ENCODE measurements around the gene LRRN3.

GRCh38 chr7:111138586-111138985 lies 47.7 kb downstream of the LRRN3 start:
- TF ChIP-seq, protein P1, sequence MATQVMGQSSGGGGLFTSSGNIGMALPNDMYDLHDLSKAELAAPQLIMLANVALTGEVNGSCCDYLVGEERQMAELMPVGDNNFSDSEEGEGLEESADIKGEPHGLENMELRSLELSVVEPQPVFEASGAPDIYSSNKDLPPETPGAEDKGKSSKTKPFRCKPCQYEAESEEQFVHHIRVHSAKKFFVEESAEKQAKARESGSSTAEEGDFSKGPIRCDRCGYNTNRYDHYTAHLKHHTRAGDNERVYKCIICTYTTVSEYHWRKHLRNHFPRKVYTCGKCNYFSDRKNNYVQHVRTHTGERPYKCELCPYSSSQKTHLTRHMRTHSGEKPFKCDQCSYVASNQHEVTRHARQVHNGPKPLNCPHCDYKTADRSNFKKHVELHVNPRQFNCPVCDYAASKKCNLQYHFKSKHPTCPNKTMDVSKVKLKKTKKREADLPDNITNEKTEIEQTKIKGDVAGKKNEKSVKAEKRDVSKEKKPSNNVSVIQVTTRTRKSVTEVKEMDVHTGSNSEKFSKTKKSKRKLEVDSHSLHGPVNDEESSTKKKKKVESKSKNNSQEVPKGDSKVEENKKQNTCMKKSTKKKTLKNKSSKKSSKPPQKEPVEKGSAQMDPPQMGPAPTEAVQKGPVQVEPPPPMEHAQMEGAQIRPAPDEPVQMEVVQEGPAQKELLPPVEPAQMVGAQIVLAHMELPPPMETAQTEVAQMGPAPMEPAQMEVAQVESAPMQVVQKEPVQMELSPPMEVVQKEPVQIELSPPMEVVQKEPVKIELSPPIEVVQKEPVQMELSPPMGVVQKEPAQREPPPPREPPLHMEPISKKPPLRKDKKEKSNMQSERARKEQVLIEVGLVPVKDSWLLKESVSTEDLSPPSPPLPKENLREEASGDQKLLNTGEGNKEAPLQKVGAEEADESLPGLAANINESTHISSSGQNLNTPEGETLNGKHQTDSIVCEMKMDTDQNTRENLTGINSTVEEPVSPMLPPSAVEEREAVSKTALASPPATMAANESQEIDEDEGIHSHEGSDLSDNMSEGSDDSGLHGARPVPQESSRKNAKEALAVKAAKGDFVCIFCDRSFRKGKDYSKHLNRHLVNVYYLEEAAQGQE (IDR thresholded peaks at IDR 0.05; ENCODE audit: insufficient replicate concordance, low read depth): no peak
- TF ChIP-seq, protein P2, sequence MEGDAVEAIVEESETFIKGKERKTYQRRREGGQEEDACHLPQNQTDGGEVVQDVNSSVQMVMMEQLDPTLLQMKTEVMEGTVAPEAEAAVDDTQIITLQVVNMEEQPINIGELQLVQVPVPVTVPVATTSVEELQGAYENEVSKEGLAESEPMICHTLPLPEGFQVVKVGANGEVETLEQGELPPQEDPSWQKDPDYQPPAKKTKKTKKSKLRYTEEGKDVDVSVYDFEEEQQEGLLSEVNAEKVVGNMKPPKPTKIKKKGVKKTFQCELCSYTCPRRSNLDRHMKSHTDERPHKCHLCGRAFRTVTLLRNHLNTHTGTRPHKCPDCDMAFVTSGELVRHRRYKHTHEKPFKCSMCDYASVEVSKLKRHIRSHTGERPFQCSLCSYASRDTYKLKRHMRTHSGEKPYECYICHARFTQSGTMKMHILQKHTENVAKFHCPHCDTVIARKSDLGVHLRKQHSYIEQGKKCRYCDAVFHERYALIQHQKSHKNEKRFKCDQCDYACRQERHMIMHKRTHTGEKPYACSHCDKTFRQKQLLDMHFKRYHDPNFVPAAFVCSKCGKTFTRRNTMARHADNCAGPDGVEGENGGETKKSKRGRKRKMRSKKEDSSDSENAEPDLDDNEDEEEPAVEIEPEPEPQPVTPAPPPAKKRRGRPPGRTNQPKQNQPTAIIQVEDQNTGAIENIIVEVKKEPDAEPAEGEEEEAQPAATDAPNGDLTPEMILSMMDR (IDR thresholded peaks at IDR 0.05; ENCODE audit: insufficient read depth, low read length): no peak

Data from HL-60 (cell line).